SK-N-SH (cell line): ENCODE measurements around the gene PXDC1. TPM values are rescaled to one million over a fixed set of nuclear protein-coding genes. Genes with fewer than 3 reads are reported as not detected.

ENCODE experiments used
- CTCF ChIA-PET: fragments of 300-600, 350-600 bp; formaldehyde crosslinking; extraction: SDS; loops from one replicate; lab custom pipeline; 2021; lab: Yijun Ruan, JAX
- POLR2A ChIA-PET: fragments of 350-600 bp; sonication (Branson Sonifier 250); formaldehyde crosslinking; extraction: SDS; loops from one replicate; lab custom pipeline; 2020; ENCODE audit warnings: antibody characterized with exemption, inconsistent platforms; lab: Yijun Ruan, JAX
- DNase-seq: peaks from one replicate; pipeline ENCODE4 v3.0.0; 2012
- H2AFZ ChIP-seq: fragments of 200-600 bp; sonication (generic); 2 replicates; pipeline ENCODE4 v1.8.1; 2016; ENCODE audit warnings: antibody characterized with exemption, mild to moderate bottlenecking, low read depth
- H3F3A ChIP-seq: fragments of 200-600 bp; sonication (generic); replicated peaks from 2 replicates; pipeline ENCODE3; 2016; ENCODE audit warnings: antibody characterized with exemption, mild to moderate bottlenecking; ENCODE audit not compliant: insufficient read depth
- H3K27ac ChIP-seq, 2 experiments: fragments of 200-500 bp in 1 of 2; fragments of 200-600 bp in 1 of 2; sonication (Bioruptor generic) in 1 of 2; sonication (generic), shearing (Covaris generic) in 1 of 2; 2 replicates each; pipeline versions ENCODE4 v1.5.1 to v1.6.1; 2014 to 2016; ENCODE audit warnings: low read depth in 2 of 2, inconsistent platforms in 1 of 2, low read length in 1 of 2, mild to moderate bottlenecking in 1 of 2, mixed read lengths in 1 of 2
- H3K27me3 ChIP-seq: fragments of 200-600 bp; sonication (generic), shearing (Covaris generic); 2 replicates; pipeline ENCODE4 v1.6.1; 2016; ENCODE audit warnings: mixed run types; ENCODE audit not compliant: insufficient read depth
- H3K36me3 ChIP-seq, 2 experiments: fragments of 200-500 bp in 1 of 2; fragments of 200-600 bp in 1 of 2; sonication (Bioruptor generic) in 1 of 2; sonication (generic) in 1 of 2; replicated peaks in 1 of 2; 2 replicates each; pipeline versions ENCODE3 to v1.5.1; 2014 to 2016; ENCODE audit warnings: low read length in 1 of 2, mild to moderate bottlenecking in 1 of 2; ENCODE audit not compliant: insufficient read depth in 2 of 2, control insufficient read depth in 1 of 2
- H3K4me1 ChIP-seq, 2 experiments: fragments of 200-500 bp in 1 of 2; fragments of 200-600 bp in 1 of 2; sonication (Bioruptor generic) in 1 of 2; sonication (generic), shearing (Covaris generic) in 1 of 2; 2 replicates each; pipeline versions ENCODE4 v1.5.1 to v1.6.1; 2014 to 2016; ENCODE audit warnings: low read depth in 1 of 2, low read length in 1 of 2, mixed run types in 1 of 2; ENCODE audit not compliant: insufficient read depth in 2 of 2, control insufficient read depth in 1 of 2
- H3K4me2 ChIP-seq: fragments of 200-600 bp; sonication (generic), shearing (Covaris generic); 2 replicates; pipeline ENCODE4 v1.6.1; 2017; ENCODE audit warnings: mixed run types
- H3K4me3 ChIP-seq, 2 experiments: fragments of 200-500 bp in 1 of 2; fragments of 200-600 bp in 1 of 2; sonication (Bioruptor generic) in 1 of 2; sonication (generic), shearing (Covaris generic) in 1 of 2; 2 replicates each; pipeline versions ENCODE4 v1.5.1 to v1.8.1; 2014 to 2016; ENCODE audit warnings: low read depth in 2 of 2, inconsistent platforms in 1 of 2, low read length in 1 of 2, mild to moderate bottlenecking in 1 of 2, mixed read lengths in 1 of 2, moderate library complexity in 1 of 2
- H3K79me2 ChIP-seq: fragments of 200-600 bp; sonication (generic); 2 replicates; pipeline ENCODE4 v1.8.1; 2017; ENCODE audit warnings: mild to moderate bottlenecking; ENCODE audit not compliant: insufficient read depth
- H3K9ac ChIP-seq: fragments of 200-600 bp; sonication (generic); 2 replicates; pipeline ENCODE4 v1.6.1; 2017; ENCODE audit warnings: mixed run types
- H3K9me2 ChIP-seq: fragments of 200-600 bp; sonication (generic); 2 replicates; pipeline ENCODE4 v1.6.1; 2017; ENCODE audit warnings: mixed run types
- H3K9me3 ChIP-seq: fragments of 200-600 bp; sonication (generic); 2 replicates; pipeline ENCODE4 v1.6.1; 2017; ENCODE audit warnings: mixed run types, mild to moderate bottlenecking, moderate library complexity
- H4K20me1 ChIP-seq: fragments of 200-600 bp; sonication (generic); 2 replicates; pipeline ENCODE4 v1.6.1; 2017; ENCODE audit warnings: mild to moderate bottlenecking, mixed run types; ENCODE audit not compliant: insufficient read depth
- ELF1 ChIP-seq: IDR thresholded peaks from 2 replicates; pipeline ENCODE4 v1.4.0; 2012
- EZH2phosphoT487 ChIP-seq: fragments of 200-600 bp; sonication (generic); IDR thresholded peaks from 2 replicates; pipeline ENCODE4 v1.6.1; 2017; ENCODE audit warnings: low read depth, mixed run types, mild to moderate bottlenecking, antibody characterized with exemption, moderate library complexity, borderline replicate concordance
- FOXJ3 ChIP-seq: sonication (generic); formaldehyde crosslinking; IDR thresholded peaks from 2 replicates; pipeline ENCODE4 v1.5.1; 2020; ENCODE audit warnings: mild to moderate bottlenecking, missing genetic modification reagents
- GABPA ChIP-seq: IDR thresholded peaks from 2 replicates; pipeline ENCODE4 v1.4.0; 2012; ENCODE audit warnings: low read depth, mild to moderate bottlenecking
- JUND ChIP-seq: IDR thresholded peaks from 2 replicates; pipeline ENCODE4 v1.4.0; 2012
- RCOR1 ChIP-seq: fragments of 150-350 bp; IDR thresholded peaks from 2 replicates; pipeline ENCODE4 v1.6.1; 2017; ENCODE audit warnings: antibody characterized with exemption, low read length
- REST ChIP-seq: IDR thresholded peaks from 2 replicates; pipeline ENCODE4 v1.6.1; 2012; ENCODE audit warnings: mild to moderate bottlenecking, low read depth, low read length, moderate library complexity
- RXRA ChIP-seq: IDR thresholded peaks from 2 replicates; pipeline ENCODE4 v1.4.0; 2012; ENCODE audit warnings: low read depth, mild to moderate bottlenecking, borderline replicate concordance
- SIN3A ChIP-seq: IDR thresholded peaks from 2 replicates; pipeline ENCODE4 v1.6.1; 2012; ENCODE audit warnings: low read depth, mild to moderate bottlenecking, low read length, moderate library complexity, borderline replicate concordance
- TCF12 ChIP-seq: IDR thresholded peaks from 2 replicates; pipeline ENCODE4 v1.4.0; 2012
- USF2 ChIP-seq: fragments of 150-350 bp; IDR thresholded peaks from 2 replicates; pipeline ENCODE4 v1.6.1; 2017; ENCODE audit warnings: antibody characterized with exemption, low read length, low read depth, borderline replicate concordance
- ZBTB33 ChIP-seq: IDR thresholded peaks from 2 replicates; pipeline ENCODE4 v1.4.0; 2012; ENCODE audit warnings: low read depth, borderline replicate concordance
- WGBS: methylation state at CpG from one replicate; pipeline ENCODE4 v1.1.6; 2017; ENCODE audit warnings: low lambda C conversion rate; 5-methylcytosine and 5-hydroxymethylcytosine counted together
- polyA plus RNA-seq, 3 experiments: library from polyadenylated mRNA; depleted of rRNA; stranded (reverse); fragments of >200 nt; gene quantifications; 2 replicates each; pipeline ENCODE4 v1.2.3, GENCODE V29; 2012

PXDC1 gene
- polyA plus RNA-seq, 1 of the 3 experiments (the other 2 are of a cell fraction): 14.1 TPM

GRCh38 chr6:3737149-3737830, 14.2 kb downstream of the PXDC1 start:
- H3K27me3 ChIP-seq: no peaks in the 10 kb centered on the region
- peaks cover 35 to 60% of the 10 kb centered on the region in 2 experiments for H3K36me3 ChIP-seq
- no peak for TF ChIP-seq FOXJ3 (CRISPR knock-in tag)
- no peak for TF ChIP-seq JUND
- TF ChIP-seq REST: no peak
- TF ChIP-seq GABPA: no peak
- no peak for TF ChIP-seq ZBTB33
- no peak for TF ChIP-seq USF2
- no peak for TF ChIP-seq RXRA
- TF ChIP-seq ELF1: no peak
- no peak for TF ChIP-seq EZH2phosphoT487
- TF ChIP-seq RCOR1: no peak
- no peak for TF ChIP-seq SIN3A
- no peak for TF ChIP-seq TCF12
- H3K9ac ChIP-seq: no peak overlapping the region
- H3K4me3 ChIP-seq: no peak overlapping the region
- H3K27ac ChIP-seq: no peak overlapping the region
- ChIA-PET CTCF (interaction anchor here (1.5 kb wide), 1 partner anchor 271 kb away, joined by 3 read pairs; no protein-coding TSS in a partner anchor), POLR2A (no interaction called here)
- H3K9me3 ChIP-seq: no peaks in the 10 kb centered on the region; the same call in 1 of the 2 replicates
- peaks cover 0 to 3% of the 10 kb centered on the region in 2 experiments; a peak in 2 of 4 replicates for H3K4me1 ChIP-seq
- no peak overlapping the region for H3K4me2 ChIP-seq
- WGBS: 95% methylated on average over 22 of the region's 25 CpGs
- DNase-seq: no peak
- peaks cover 100% of the 10 kb centered on the region for H4K20me1 ChIP-seq
- no peak overlapping the region for H2AFZ ChIP-seq
- H3K9me2 ChIP-seq: no peaks in the 10 kb centered on the region
- peaks cover 100% of the 10 kb centered on the region for H3K79me2 ChIP-seq
- peaks cover 11% of the 10 kb centered on the region for H3F3A ChIP-seq
